ENCODE data around the gene ABCA10. TPM values are rescaled to one million over a fixed set of nuclear protein-coding genes. Genes with fewer than 3 reads are reported as not detected.

ABCA10 gene
- total RNA-seq, 1 experiment from 2014 or later: 0.47 TPM

- Histone ChIP-seq H3K4me2 (ENCODE audit: low read length) (no peak overlapping the region), H3K9me3 (ENCODE audit: low read length) (no peaks in the 10 kb centered on the region), H3K4me1 (ENCODE audit: insufficient read depth, low read length) (no peaks in the 10 kb centered on the region), H3K9ac (ENCODE audit: low read length) (no peak overlapping the region), H3F3A (ENCODE audit: low read length, unreplicated experiment) (no peaks in the 10 kb centered on the region), H3K9me2 (replicated peaks; ENCODE audit: low read length) (no peaks in the 10 kb centered on the region), H3K27ac (ENCODE audit: low read length) (no peak overlapping the region), H3K36me3 (ENCODE audit: low read depth, low read length) (no peaks in the 10 kb centered on the region), H3K79me2 (ENCODE audit: low read length) (no peaks in the 10 kb centered on the region), H3K4me3 (ENCODE audit: low read length) (no peak overlapping the region), H3K27me3 (ENCODE audit: low read length) (peaks cover 18% of the 10 kb centered on the region; the same call in 1 of the 2 replicates), H4K20me1 (ENCODE audit: low read length) (no peaks in the 10 kb centered on the region), H2AFZ (ENCODE audit: low read length) (no peak overlapping the region)
- DNase-seq: no peak
- CTCF ChIA-PET: no interaction called here
- ATAC-seq: no peak
- intact Hi-C loops (cut with micrococcal nuclease): no loop called here
- TF ChIP-seq EZH2phosphoT487 (IDR thresholded peaks at IDR 0.05; ENCODE audit: borderline replicate concordance, low read length): no peak
- no peak for TF ChIP-seq CTCF (conservative IDR thresholded peaks at IDR 0.05; ENCODE audit: low read depth, low read length)
- no peak for TF ChIP-seq EZH2 (IDR thresholded peaks at IDR 0.05; ENCODE audit: low read length, unreplicated experiment)
- POLR2A ChIA-PET (ENCODE audit: unreplicated experiment): no interaction called here
- no TSS peak for BruUV-seq (replicated peaks)
Observed at GRCh38 chr17:69098625-69099024, 130.0 kb downstream of the ABCA10 start.

Small RNA genes within 50 kb of the gene (microRNA-seq; reads per million reads assigned to microRNA genes)
- gene MIR4524A (ENCODE audit: unreplicated experiment): not detected
- not detected for gene MIR4524B (ENCODE audit: unreplicated experiment)

Other genes starting within 250 kb of the ABCA10 start
- not detected in 2 replicates for gene ABCA9, start 167.9 kb downstream of the ABCA10 start, total RNA-seq (2014; rRNA removed)
- gene ABCA6, start 86.9 kb downstream of the ABCA10 start, total RNA-seq (2014; rRNA removed): not detected in 2 replicates
- gene ABCA5, start 98.3 kb upstream of the ABCA10 start, total RNA-seq (2014; rRNA removed): 7.0 and 9.4 TPM in 2 replicates
- 8.4 and 12.2 TPM in 2 replicates for gene MAP2K6, start 185.9 kb upstream of the ABCA10 start, total RNA-seq (2014; rRNA removed)